Kidney (tissue), 14 donors: ENCODE measurements around the gene SPPL2B. TPM values are rescaled to one million over a fixed set of nuclear protein-coding genes. Genes with fewer than 3 reads are reported as not detected.
A peak's percentile ranks its signal among the peaks of the same experiment; 100 is the strongest.

Source experiments
- DNase-seq, 5 donors: peaks; one replicate each; pipeline ENCODE4 v3.0.0-alpha.2; 2013 to 2020
- FAIRE-seq: peaks from 2 replicates; lab custom pipeline; 2012; peaks lifted over from hg19 to GRCh38; lab: Jason Lieb, UNC
- H3K27ac ChIP-seq, 2 donors: one replicate each; pipeline ENCODE4 v1.7.0; 2013; ENCODE audit warnings: low read depth in 2 of 2, low read length in 2 of 2, inconsistent platforms in 1 of 2
- H3K27me3 ChIP-seq: one replicate; pipeline ENCODE4 v1.7.1; 2013; ENCODE audit warnings: low read length, inconsistent platforms; ENCODE audit not compliant: control insufficient read depth, insufficient read depth
- H3K36me3 ChIP-seq, 3 donors: one replicate each; pipeline versions ENCODE4 v1.7.0 to v1.7.1; 2013; ENCODE audit warnings: low read length in 3 of 3, control low read depth in 1 of 3, inconsistent platforms in 1 of 3; ENCODE audit not compliant: insufficient read depth in 3 of 3, control insufficient read depth in 2 of 3
- H3K4me1 ChIP-seq, 3 donors: one replicate each; pipeline versions ENCODE4 v1.7.0 to v1.7.1; 2013; ENCODE audit warnings: low read length in 3 of 3, inconsistent platforms in 1 of 3, low read depth in 1 of 3; ENCODE audit not compliant: control insufficient read depth in 2 of 3, insufficient read depth in 2 of 3
- H3K4me3 ChIP-seq, 3 donors: one replicate each; pipeline versions ENCODE4 v1.7.0 to v1.8.1; 2013; ENCODE audit warnings: low read length in 3 of 3, control low read depth in 1 of 3, inconsistent platforms in 1 of 3
- H3K9ac ChIP-seq, 3 donors: one replicate each; pipeline versions ENCODE4 v1.7.0 to v1.7.1; 2013; ENCODE audit warnings: low read length in 3 of 3, control low read depth in 1 of 3, inconsistent platforms in 1 of 3
- H3K9me3 ChIP-seq, 3 donors: one replicate each; pipeline versions ENCODE4 v1.7.0 to v1.7.1; 2013; ENCODE audit warnings: low read length in 3 of 3, control low read depth in 1 of 3, inconsistent platforms in 1 of 3; ENCODE audit not compliant: control insufficient read depth in 2 of 3, insufficient read depth in 1 of 3
- intact Hi-C: fragments of 100-400 bp; cut with DNase I; formaldehyde crosslinking; loops from one replicate; pipeline ENCODE4 v1.11.1; 2022
- polyA plus RNA-seq: library from polyadenylated mRNA; stranded (reverse); fragments of 350-450 nt; fragmentation: Illumina TruSeq; extraction: RNeasy Lipid Tissue Mini Kit (QIAGEN cat#74804); gene quantifications from one replicate; pipeline ENCODE4 v1.2.3, GENCODE V29; 2014; ENCODE audit warnings: low read depth, low replicate concordance; ENCODE audit not compliant: insufficient read depth
- total RNA-seq: library from RNA; stranded (reverse); fragmentation: NEBNext Ultra II Directional; extraction: Animal tissue kit (Norgen Biotek cat#: 25700); gene quantifications from one replicate; pipeline ENCODE4 v1.2.1, GENCODE V29; 2021
- TF ChIP-seq, protein P1 (sequence below): IDR thresholded peaks from 3 replicates; pipeline ENCODE4 v1.5.1; 2012; ENCODE audit warnings: mild to moderate bottlenecking, moderate library complexity, borderline replicate concordance; ENCODE audit not compliant: insufficient read depth; ENCODE audit errors: extremely low read depth
- donor health status: control.
- donor health status: control.
- donor health status: control.
- donor health status: control.
- donor health status: control.
- donor health status: DM: yes; HTN: yes; CAD: no.
- donor health status: Normal renal cell carcinoma (clear cell type).

SPPL2B gene
- total and polyA plus RNA-seq, 2 donors from 2014 or later: 25.3 to 94.1 TPM

GRCh38 chr19:2353159-2353886 is 24.8 kb downstream of the SPPL2B start:
- intact Hi-C loops: no loop called here
- Histone ChIP-seq H3K4me3 (no peak overlapping the region), H3K4me1 (no peaks in the 10 kb centered on the region), H3K27me3 (no peaks in the 10 kb centered on the region), H3K27ac (no peak overlapping the region), H3K9ac (no peak overlapping the region), H3K36me3 (peaks cover 0 to 14% (median 5%) of the 10 kb centered on the region in 3 donors), H3K9me3 (no peaks in the 10 kb centered on the region)
- DNase-seq: peak; percentile 61 to 77 (median 70)
- TF ChIP-seq, protein P1, sequence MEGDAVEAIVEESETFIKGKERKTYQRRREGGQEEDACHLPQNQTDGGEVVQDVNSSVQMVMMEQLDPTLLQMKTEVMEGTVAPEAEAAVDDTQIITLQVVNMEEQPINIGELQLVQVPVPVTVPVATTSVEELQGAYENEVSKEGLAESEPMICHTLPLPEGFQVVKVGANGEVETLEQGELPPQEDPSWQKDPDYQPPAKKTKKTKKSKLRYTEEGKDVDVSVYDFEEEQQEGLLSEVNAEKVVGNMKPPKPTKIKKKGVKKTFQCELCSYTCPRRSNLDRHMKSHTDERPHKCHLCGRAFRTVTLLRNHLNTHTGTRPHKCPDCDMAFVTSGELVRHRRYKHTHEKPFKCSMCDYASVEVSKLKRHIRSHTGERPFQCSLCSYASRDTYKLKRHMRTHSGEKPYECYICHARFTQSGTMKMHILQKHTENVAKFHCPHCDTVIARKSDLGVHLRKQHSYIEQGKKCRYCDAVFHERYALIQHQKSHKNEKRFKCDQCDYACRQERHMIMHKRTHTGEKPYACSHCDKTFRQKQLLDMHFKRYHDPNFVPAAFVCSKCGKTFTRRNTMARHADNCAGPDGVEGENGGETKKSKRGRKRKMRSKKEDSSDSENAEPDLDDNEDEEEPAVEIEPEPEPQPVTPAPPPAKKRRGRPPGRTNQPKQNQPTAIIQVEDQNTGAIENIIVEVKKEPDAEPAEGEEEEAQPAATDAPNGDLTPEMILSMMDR: no peak
- FAIRE-seq: no peak

- Histone ChIP-seq H3K9ac (no peak overlapping the region), H3K4me3 (no peak overlapping the region), H3K27me3 (peaks cover 2% of the 10 kb centered on the region), H3K36me3 (peaks cover 0 to 8% (median 0%) of the 10 kb centered on the region in 3 donors), H3K4me1 (no peaks in the 10 kb centered on the region), H3K9me3 (no peaks in the 10 kb centered on the region), H3K27ac (no peak overlapping the region)
- TF ChIP-seq, protein P1: no peak
- intact Hi-C loops: no loop called here
- DNase-seq (peak in 2 of 5 donors; percentile 47 to 70), FAIRE-seq (no peak)
Observed at GRCh38 chr19:2353887-2354592, 25.6 kb downstream of the SPPL2B start.

DNA sequence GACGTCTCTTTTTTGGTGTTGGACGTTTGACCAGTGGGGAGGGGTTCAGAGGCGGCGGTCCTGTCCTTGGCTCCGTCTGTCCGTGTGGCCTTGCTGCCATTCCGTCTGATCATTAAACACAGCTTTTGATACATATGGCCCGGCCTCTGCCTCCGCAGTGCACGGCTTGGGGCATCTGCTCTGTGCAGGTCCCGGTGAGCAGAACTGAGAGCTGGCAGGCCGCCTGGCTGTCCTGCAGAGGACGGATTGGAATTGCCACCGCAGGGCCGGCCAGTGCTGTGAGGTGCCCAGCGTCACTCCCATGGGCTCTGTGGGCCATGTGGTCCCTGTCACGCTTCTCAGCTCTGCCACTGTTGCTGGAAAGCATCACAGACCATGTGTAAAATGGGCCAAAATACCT is 26.2 kb downstream of the SPPL2B start:
- FAIRE-seq (no peak), DNase-seq (peak in 1 of 5 donors; percentile 64)
- Histone ChIP-seq H3K36me3 (peaks cover 0 to 7% (median 0%) of the 10 kb centered on the region in 3 donors), H3K27me3 (peaks cover 3% of the 10 kb centered on the region), H3K4me3 (no peak overlapping the region), H3K9me3 (no peaks in the 10 kb centered on the region), H3K27ac (no peak overlapping the region), H3K4me1 (no peaks in the 10 kb centered on the region), H3K9ac (no peak overlapping the region)
- intact Hi-C loops: no loop called here
- TF ChIP-seq, protein P1: no peak
